ENCODE results near the gene MX1. TPM values are rescaled to one million over a fixed set of nuclear protein-coding genes. Genes with fewer than 3 reads are reported as not detected.

The MX1 gene
- total RNA-seq, 1 experiment from 2014 or later: 2.0 TPM

GRCh38 chr21:41390043-41390639 lies 35.9 kb upstream of the MX1 start:
- POLR2A ChIA-PET: no interaction called here
- BruUV-seq (replicated peaks): no TSS peak
- H3K27ac ChIP-seq (ENCODE audit: low read depth, low read length): no peak overlapping the region
- H2AFZ ChIP-seq (ENCODE audit: low read depth, low read length, poor library complexity, severe bottlenecking): no peak overlapping the region
- H3K9me3 ChIP-seq (ENCODE audit: control insufficient read depth in 1 of 2, insufficient read depth in 1 of 2, low read depth in 1 of 2, low read length in 2 of 2): no peaks in the 10 kb centered on the region
- no peaks in the 10 kb centered on the region for H4K20me1 ChIP-seq (ENCODE audit: insufficient read depth)
- H3K4me3 ChIP-seq (replicated peaks in 1 of 2; ENCODE audit: low read depth in 1 of 2, low read length in 2 of 2): no peak overlapping the region
- H3K36me3 ChIP-seq (ENCODE audit: control insufficient read depth in 1 of 2, insufficient read depth in 2 of 2, low read length in 2 of 2): no peaks in the 10 kb centered on the region
- no peak overlapping the region for H3K4me2 ChIP-seq (ENCODE audit: low read length)
- intact Hi-C loops (cut with micrococcal nuclease): no loop called here
- ATAC-seq (no peak), DNase-seq (ENCODE audit: low read depth, low spot score) (no peak)
- no peak overlapping the region for H3K9ac ChIP-seq (ENCODE audit: low read length)
- CTCF ChIA-PET: no interaction called here
- no peaks in the 10 kb centered on the region for H3K79me2 ChIP-seq (ENCODE audit: insufficient read depth, low read length)
- no peaks in the 10 kb centered on the region for H3K9me2 ChIP-seq (ENCODE audit: insufficient read depth)
- peaks cover 10% of the 10 kb centered on the region for H3K27me3 ChIP-seq (ENCODE audit: insufficient read depth, low read length)
- RAD21 ChIA-PET (ENCODE audit: low non-redundant PET in 1 of 2, low total read pairs in 2 of 2, uncharacterized antibody in 2 of 2, unreplicated experiment in 2 of 2): no interaction called here
- TF ChIP-seq, protein P1, sequence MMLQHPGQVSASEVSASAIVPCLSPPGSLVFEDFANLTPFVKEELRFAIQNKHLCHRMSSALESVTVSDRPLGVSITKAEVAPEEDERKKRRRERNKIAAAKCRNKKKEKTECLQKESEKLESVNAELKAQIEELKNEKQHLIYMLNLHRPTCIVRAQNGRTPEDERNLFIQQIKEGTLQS (IDR thresholded peaks at IDR 0.05): no peak
- TF ChIP-seq SP1 (IDR thresholded peaks at IDR 0.05; ENCODE audit: low read depth): no peak
- no peak for TF ChIP-seq MAX (IDR thresholded peaks at IDR 0.05)
- no peak for TF ChIP-seq CBX3 (IDR thresholded peaks at IDR 0.05; ENCODE audit: low read depth)
- no peak for TF ChIP-seq EGR1 (IDR thresholded peaks at IDR 0.05; ENCODE audit: low read depth)
- TF ChIP-seq ZNF274 (IDR thresholded peaks at IDR 0.05; ENCODE audit: low read depth, low read length): no peak
- TF ChIP-seq POLR2A (IDR thresholded peaks at IDR 0.05; ENCODE audit: borderline replicate concordance, extremely low read depth, insufficient read depth, insufficient read length): no peak
- TF ChIP-seq ZFX (IDR thresholded peaks at IDR 0.05): no peak
- TF ChIP-seq, protein P2, sequence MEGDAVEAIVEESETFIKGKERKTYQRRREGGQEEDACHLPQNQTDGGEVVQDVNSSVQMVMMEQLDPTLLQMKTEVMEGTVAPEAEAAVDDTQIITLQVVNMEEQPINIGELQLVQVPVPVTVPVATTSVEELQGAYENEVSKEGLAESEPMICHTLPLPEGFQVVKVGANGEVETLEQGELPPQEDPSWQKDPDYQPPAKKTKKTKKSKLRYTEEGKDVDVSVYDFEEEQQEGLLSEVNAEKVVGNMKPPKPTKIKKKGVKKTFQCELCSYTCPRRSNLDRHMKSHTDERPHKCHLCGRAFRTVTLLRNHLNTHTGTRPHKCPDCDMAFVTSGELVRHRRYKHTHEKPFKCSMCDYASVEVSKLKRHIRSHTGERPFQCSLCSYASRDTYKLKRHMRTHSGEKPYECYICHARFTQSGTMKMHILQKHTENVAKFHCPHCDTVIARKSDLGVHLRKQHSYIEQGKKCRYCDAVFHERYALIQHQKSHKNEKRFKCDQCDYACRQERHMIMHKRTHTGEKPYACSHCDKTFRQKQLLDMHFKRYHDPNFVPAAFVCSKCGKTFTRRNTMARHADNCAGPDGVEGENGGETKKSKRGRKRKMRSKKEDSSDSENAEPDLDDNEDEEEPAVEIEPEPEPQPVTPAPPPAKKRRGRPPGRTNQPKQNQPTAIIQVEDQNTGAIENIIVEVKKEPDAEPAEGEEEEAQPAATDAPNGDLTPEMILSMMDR (IDR thresholded peaks at IDR 0.05 in 2 of 3, conservative IDR thresholded peaks at IDR 0.05 in 1 of 3; ENCODE audit: borderline replicate concordance in 1 of 3, insufficient read depth in 1 of 3, low read depth in 2 of 3, low read length in 2 of 3): no peak
- no peak for TF ChIP-seq FOSL1 (IDR thresholded peaks at IDR 0.05; ENCODE audit: low read depth)
- no peak for TF ChIP-seq EZH2 (IDR thresholded peaks at IDR 0.05)
- TF ChIP-seq REST (IDR thresholded peaks at IDR 0.05; ENCODE audit: low read depth): no peak
- no peak for TF ChIP-seq TCF7L2 (IDR thresholded peaks at IDR 0.05; ENCODE audit: borderline replicate concordance, extremely low read depth, insufficient read depth, insufficient read length)
- TF ChIP-seq YY1 (IDR thresholded peaks at IDR 0.05; ENCODE audit: extremely low read depth, insufficient replicate concordance, low read depth, low read length): no peak
- no peak for TF ChIP-seq JUND (IDR thresholded peaks at IDR 0.05)
- no peak for TF ChIP-seq ELF1 (IDR thresholded peaks at IDR 0.05; ENCODE audit: borderline replicate concordance, low read depth)
- no peak for TF ChIP-seq POLR2AphosphoS5 (IDR thresholded peaks at IDR 0.05; ENCODE audit: low read depth, low read length)
- H3K4me1 ChIP-seq (ENCODE audit: control insufficient read depth in 1 of 2, insufficient read depth in 2 of 2, low read length in 2 of 2): no peaks in the 10 kb centered on the region
